WTC11 (cell line): ENCODE results near the gene EPB41L4B. TPM values are rescaled to one million over a fixed set of nuclear protein-coding genes. Genes with fewer than 3 reads are reported as not detected.

Experiments used
- ATAC-seq: fragments of 200-7000 bp; cut with Tn5 transposase; 2 replicates; pipeline ENCODE4 v1.10.0; 2021; ENCODE audit warnings: mild to moderate bottlenecking, moderate library complexity
- CTCF ChIA-PET: fragments of 300-600 bp; sonication (Branson Sonifier 250); formaldehyde crosslinking; loops from one replicate; lab custom pipeline; 2021; ENCODE audit warnings: antibody characterized with exemption; lab: Charles Lee
- POLR2A ChIA-PET: fragments of 350-600 bp; sonication (Branson Sonifier 250); formaldehyde crosslinking; loops from one replicate; lab custom pipeline; 2021; ENCODE audit warnings: antibody characterized with exemption; lab: Charles Lee
- DNase-seq: peaks from one replicate; pipeline ENCODE4 v3.0.0; 2021; ENCODE audit warnings: low spot score
- H3K27ac Mint-ChIP-seq: 2 replicates; pipeline ENCODE4 v1.8.0; 2021; ENCODE audit warnings: mixed read lengths
- H3K27me3 Mint-ChIP-seq: 2 replicates; pipeline ENCODE4 v1.8.0; 2021; ENCODE audit warnings: low read depth, mild to moderate bottlenecking, moderate library complexity, mixed read lengths
- H3K36me3 Mint-ChIP-seq: 2 replicates; pipeline ENCODE4 v1.8.0; 2021; ENCODE audit warnings: mixed read lengths
- H3K4me1 Mint-ChIP-seq: 2 replicates; pipeline ENCODE4 v1.8.0; 2022; ENCODE audit warnings: mixed read lengths
- H3K4me3 Mint-ChIP-seq: 2 replicates; pipeline ENCODE4 v1.8.0; 2021; ENCODE audit warnings: mild to moderate bottlenecking, moderate library complexity, mixed read lengths
- H3K9me3 Mint-ChIP-seq: 2 replicates; pipeline ENCODE4 v1.8.0; 2021; ENCODE audit warnings: mixed read lengths
- E2F5 ChIP-seq: sonication (generic); formaldehyde crosslinking; IDR thresholded peaks from 2 replicates; pipeline ENCODE4 v1.8.1; 2022; ENCODE audit warnings: mild to moderate bottlenecking, moderate library complexity, missing genetic modification reagents
- EMX1 ChIP-seq: fragments of 250-450 bp; sonication (Bioruptor Pico); IDR thresholded peaks from 2 replicates; pipeline ENCODE4 v1.8.0; 2021; ENCODE audit warnings: mild to moderate bottlenecking
- FOXJ3 ChIP-seq: sonication (generic); formaldehyde crosslinking; IDR thresholded peaks from 2 replicates; pipeline ENCODE4 v1.9.0; 2021; ENCODE audit warnings: missing genetic modification reagents, mild to moderate bottlenecking, borderline replicate concordance
- OVOL2 ChIP-seq: fragments of 250-450 bp; sonication (Bioruptor Pico); IDR thresholded peaks from 2 replicates; pipeline ENCODE4 v1.9.0; 2021; ENCODE audit warnings: mild to moderate bottlenecking, borderline replicate concordance
- RELA ChIP-seq: sonication (generic); formaldehyde crosslinking; IDR thresholded peaks from 2 replicates; pipeline ENCODE4 v1.8.1; 2022; ENCODE audit warnings: missing genetic modification reagents, mild to moderate bottlenecking, borderline replicate concordance
- SOX15 ChIP-seq: fragments of 250-450 bp; sonication (Bioruptor Pico); IDR thresholded peaks from 2 replicates; pipeline ENCODE4 v1.9.0; 2021; ENCODE audit warnings: mild to moderate bottlenecking
- ZMAT4 ChIP-seq: fragments of 250-450 bp; sonication (Bioruptor Pico); IDR thresholded peaks from 2 replicates; pipeline ENCODE4 v1.9.0; 2021; ENCODE audit warnings: mild to moderate bottlenecking
- ZNF425 ChIP-seq: fragments of 250-450 bp; sonication (Bioruptor Pico); conservative IDR thresholded peaks from 2 replicates; pipeline ENCODE4 v1.9.0; 2021; ENCODE audit warnings: mild to moderate bottlenecking
- total RNA-seq: library from RNA; stranded (reverse); gene quantifications from 3 replicates; pipeline ENCODE4 v1.2.3, GENCODE V29; 2021
- TF ChIP-seq, protein P1 (sequence below): sonication (generic); formaldehyde crosslinking; IDR thresholded peaks from 2 replicates; pipeline ENCODE4 v1.8.0; 2023; ENCODE audit warnings: missing genetic modification reagents, mild to moderate bottlenecking, borderline replicate concordance
- TF ChIP-seq, protein P2 (sequence below): sonication (generic); formaldehyde crosslinking; IDR thresholded peaks from 2 replicates; pipeline ENCODE4 v1.8.1; 2022; ENCODE audit warnings: mild to moderate bottlenecking, missing genetic modification reagents, moderate library complexity, borderline replicate concordance
- TF ChIP-seq, protein P3 (sequence below): sonication (generic); formaldehyde crosslinking; IDR thresholded peaks from 2 replicates; pipeline ENCODE4 v1.8.1; 2022; ENCODE audit warnings: low read depth, missing genetic modification reagents, borderline replicate concordance
- TF ChIP-seq, protein P4 (sequence below): sonication (generic); formaldehyde crosslinking; IDR thresholded peaks from 2 replicates; pipeline ENCODE4 v1.8.0; 2022; ENCODE audit warnings: mild to moderate bottlenecking, missing genetic modification reagents
- TF ChIP-seq, protein P5 (sequence below): fragments of 200-600 bp; IDR thresholded peaks from 2 replicates; pipeline ENCODE4 v1.8.0; 2022; ENCODE audit warnings: antibody characterized with exemption
- TF ChIP-seq, protein P6 (sequence below): sonication (generic); formaldehyde crosslinking; conservative IDR thresholded peaks from 2 replicates; pipeline ENCODE4 v1.8.1; 2022; ENCODE audit warnings: mild to moderate bottlenecking, missing genetic modification reagents

Gene EPB41L4B
- total RNA-seq, 1 experiment from 2014 or later = 20.0 TPM

DNA sequence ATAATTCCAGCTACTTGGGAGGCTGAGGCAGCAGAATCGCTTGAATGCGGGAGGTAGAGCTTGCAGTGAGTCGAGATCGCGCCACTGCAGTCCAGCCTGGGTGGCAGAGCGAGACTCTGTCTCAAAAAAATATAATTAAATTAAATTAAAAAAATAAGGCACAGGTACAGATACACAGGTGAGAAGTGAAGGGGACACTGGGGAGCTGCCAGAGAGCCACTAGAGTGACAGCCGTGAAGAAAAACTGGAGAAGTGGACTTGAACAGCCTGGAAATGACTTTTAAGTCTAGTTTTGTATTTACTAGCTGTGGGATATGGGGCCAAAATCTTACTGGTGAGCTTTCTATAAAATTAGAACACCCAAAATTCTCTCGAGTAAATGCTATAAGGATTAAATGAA is 15.1 kb downstream of the EPB41L4B start (continued):
- TF ChIP-seq, protein P1, sequence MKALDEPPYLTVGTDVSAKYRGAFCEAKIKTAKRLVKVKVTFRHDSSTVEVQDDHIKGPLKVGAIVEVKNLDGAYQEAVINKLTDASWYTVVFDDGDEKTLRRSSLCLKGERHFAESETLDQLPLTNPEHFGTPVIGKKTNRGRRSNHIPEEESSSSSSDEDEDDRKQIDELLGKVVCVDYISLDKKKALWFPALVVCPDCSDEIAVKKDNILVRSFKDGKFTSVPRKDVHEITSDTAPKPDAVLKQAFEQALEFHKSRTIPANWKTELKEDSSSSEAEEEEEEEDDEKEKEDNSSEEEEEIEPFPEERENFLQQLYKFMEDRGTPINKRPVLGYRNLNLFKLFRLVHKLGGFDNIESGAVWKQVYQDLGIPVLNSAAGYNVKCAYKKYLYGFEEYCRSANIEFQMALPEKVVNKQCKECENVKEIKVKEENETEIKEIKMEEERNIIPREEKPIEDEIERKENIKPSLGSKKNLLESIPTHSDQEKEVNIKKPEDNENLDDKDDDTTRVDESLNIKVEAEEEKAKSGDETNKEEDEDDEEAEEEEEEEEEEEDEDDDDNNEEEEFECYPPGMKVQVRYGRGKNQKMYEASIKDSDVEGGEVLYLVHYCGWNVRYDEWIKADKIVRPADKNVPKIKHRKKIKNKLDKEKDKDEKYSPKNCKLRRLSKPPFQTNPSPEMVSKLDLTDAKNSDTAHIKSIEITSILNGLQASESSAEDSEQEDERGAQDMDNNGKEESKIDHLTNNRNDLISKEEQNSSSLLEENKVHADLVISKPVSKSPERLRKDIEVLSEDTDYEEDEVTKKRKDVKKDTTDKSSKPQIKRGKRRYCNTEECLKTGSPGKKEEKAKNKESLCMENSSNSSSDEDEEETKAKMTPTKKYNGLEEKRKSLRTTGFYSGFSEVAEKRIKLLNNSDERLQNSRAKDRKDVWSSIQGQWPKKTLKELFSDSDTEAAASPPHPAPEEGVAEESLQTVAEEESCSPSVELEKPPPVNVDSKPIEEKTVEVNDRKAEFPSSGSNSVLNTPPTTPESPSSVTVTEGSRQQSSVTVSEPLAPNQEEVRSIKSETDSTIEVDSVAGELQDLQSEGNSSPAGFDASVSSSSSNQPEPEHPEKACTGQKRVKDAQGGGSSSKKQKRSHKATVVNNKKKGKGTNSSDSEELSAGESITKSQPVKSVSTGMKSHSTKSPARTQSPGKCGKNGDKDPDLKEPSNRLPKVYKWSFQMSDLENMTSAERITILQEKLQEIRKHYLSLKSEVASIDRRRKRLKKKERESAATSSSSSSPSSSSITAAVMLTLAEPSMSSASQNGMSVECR (CRISPR knock-in tag) = no peak
- no peak for TF ChIP-seq ZNF425 (CRISPR knock-in tag)
- TF ChIP-seq, protein P2, sequence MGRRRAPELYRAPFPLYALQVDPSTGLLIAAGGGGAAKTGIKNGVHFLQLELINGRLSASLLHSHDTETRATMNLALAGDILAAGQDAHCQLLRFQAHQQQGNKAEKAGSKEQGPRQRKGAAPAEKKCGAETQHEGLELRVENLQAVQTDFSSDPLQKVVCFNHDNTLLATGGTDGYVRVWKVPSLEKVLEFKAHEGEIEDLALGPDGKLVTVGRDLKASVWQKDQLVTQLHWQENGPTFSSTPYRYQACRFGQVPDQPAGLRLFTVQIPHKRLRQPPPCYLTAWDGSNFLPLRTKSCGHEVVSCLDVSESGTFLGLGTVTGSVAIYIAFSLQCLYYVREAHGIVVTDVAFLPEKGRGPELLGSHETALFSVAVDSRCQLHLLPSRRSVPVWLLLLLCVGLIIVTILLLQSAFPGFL (CRISPR knock-in tag) = no peak
- TF ChIP-seq, protein P3, sequence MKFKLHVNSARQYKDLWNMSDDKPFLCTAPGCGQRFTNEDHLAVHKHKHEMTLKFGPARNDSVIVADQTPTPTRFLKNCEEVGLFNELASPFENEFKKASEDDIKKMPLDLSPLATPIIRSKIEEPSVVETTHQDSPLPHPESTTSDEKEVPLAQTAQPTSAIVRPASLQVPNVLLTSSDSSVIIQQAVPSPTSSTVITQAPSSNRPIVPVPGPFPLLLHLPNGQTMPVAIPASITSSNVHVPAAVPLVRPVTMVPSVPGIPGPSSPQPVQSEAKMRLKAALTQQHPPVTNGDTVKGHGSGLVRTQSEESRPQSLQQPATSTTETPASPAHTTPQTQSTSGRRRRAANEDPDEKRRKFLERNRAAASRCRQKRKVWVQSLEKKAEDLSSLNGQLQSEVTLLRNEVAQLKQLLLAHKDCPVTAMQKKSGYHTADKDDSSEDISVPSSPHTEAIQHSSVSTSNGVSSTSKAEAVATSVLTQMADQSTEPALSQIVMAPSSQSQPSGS (CRISPR knock-in tag) = no peak
- no peak for TF ChIP-seq EMX1
- TF ChIP-seq E2F5 (CRISPR knock-in tag) = no peak
- TF ChIP-seq, protein P4, sequence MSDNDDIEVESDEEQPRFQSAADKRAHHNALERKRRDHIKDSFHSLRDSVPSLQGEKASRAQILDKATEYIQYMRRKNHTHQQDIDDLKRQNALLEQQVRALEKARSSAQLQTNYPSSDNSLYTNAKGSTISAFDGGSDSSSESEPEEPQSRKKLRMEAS (CRISPR knock-in tag) = no peak
- no peak for TF ChIP-seq ZMAT4 (CRISPR knock-in tag)
- no peak for TF ChIP-seq SOX15 (CRISPR knock-in tag)

DNA sequence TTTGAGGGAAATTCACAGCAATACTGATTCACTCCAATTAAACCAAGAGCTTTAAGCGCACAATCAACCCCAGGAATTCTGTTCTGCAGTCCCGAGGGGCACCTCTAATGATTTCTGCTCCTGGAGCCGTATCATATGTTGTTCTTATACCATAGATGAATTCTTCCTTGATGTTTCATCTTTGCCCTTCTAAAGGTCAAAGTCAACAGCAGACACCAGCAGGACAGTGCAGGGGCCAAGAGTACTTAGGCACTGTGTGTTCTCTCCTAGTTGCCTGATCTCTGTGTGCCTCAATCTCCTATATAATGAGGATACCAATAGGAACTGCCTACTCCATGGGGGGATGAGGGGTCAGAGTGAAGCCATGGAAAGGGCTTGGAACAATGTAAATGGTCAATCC is 16.5 kb downstream of the EPB41L4B start:
- Mint-ChIP-seq H3K4me1 (peaks cover 26% of the 10 kb centered on the region), H3K27ac (peak overlapping the region; percentile 48; the same call in 1 of the 2 replicates), H3K9me3 (no peaks in the 10 kb centered on the region), H3K36me3 (peaks cover 8% of the 10 kb centered on the region), H3K4me3 (no peak overlapping the region), H3K27me3 (no peaks in the 10 kb centered on the region)
- DNase-seq = no peak
- TF ChIP-seq FOXJ3 (CRISPR knock-in tag) (no peak), OVOL2 (no peak), RELA (no peak)
- TF ChIP-seq, protein P5, sequence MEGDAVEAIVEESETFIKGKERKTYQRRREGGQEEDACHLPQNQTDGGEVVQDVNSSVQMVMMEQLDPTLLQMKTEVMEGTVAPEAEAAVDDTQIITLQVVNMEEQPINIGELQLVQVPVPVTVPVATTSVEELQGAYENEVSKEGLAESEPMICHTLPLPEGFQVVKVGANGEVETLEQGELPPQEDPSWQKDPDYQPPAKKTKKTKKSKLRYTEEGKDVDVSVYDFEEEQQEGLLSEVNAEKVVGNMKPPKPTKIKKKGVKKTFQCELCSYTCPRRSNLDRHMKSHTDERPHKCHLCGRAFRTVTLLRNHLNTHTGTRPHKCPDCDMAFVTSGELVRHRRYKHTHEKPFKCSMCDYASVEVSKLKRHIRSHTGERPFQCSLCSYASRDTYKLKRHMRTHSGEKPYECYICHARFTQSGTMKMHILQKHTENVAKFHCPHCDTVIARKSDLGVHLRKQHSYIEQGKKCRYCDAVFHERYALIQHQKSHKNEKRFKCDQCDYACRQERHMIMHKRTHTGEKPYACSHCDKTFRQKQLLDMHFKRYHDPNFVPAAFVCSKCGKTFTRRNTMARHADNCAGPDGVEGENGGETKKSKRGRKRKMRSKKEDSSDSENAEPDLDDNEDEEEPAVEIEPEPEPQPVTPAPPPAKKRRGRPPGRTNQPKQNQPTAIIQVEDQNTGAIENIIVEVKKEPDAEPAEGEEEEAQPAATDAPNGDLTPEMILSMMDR = no peak
- TF ChIP-seq, protein P6, sequence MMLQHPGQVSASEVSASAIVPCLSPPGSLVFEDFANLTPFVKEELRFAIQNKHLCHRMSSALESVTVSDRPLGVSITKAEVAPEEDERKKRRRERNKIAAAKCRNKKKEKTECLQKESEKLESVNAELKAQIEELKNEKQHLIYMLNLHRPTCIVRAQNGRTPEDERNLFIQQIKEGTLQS (CRISPR knock-in tag) = no peak
- ATAC-seq = no peak
- ChIA-PET CTCF (no interaction called here), POLR2A (no interaction called here)
